ENCODE data around the gene TSPAN14. TPM values are rescaled to one million over a fixed set of nuclear protein-coding genes. Genes with fewer than 3 reads are reported as not detected.

The TSPAN14 gene
- total RNA-seq, 1 experiment from 2014 or later: 73.5 TPM

GRCh38 chr10:80501913-80502521, 47.9 kb downstream of the TSPAN14 start:
- Mint-ChIP-seq H3K4me3 (no peak overlapping the region), H3K36me3 (no peaks in the 10 kb centered on the region), H3K27ac (no peak overlapping the region; the same call in 1 of the 2 replicates), H3K9me3 (no peaks in the 10 kb centered on the region), H3K4me1 (peaks cover 71% of the 10 kb centered on the region), H3K27me3 (ENCODE audit: low read depth) (no peaks in the 10 kb centered on the region)
- TF ChIP-seq ZNF532 (CRISPR knock-in tag; IDR thresholded peaks at IDR 0.05; ENCODE audit: borderline replicate concordance) (no peak), ZNF232 (CRISPR knock-in tag; IDR thresholded peaks at IDR 0.05) (no peak), MLX (CRISPR knock-in tag; IDR thresholded peaks at IDR 0.05) (no peak), CTCF (IDR thresholded peaks at IDR 0.05) (no peak), TEAD4 (CRISPR knock-in tag; IDR thresholded peaks at IDR 0.05) (no peak), AFF4 (CRISPR knock-in tag; IDR thresholded peaks at IDR 0.05; ENCODE audit: borderline replicate concordance) (no peak), HMGA2 (CRISPR knock-in tag; IDR thresholded peaks at IDR 0.05) (no peak), GRHL2 (CRISPR knock-in tag; IDR thresholded peaks at IDR 0.05; ENCODE audit: insufficient replicate concordance, severe bottlenecking) (no peak), RORB (CRISPR knock-in tag; IDR thresholded peaks at IDR 0.05) (no peak), ZNF396 (CRISPR knock-in tag; IDR thresholded peaks at IDR 0.05; ENCODE audit: borderline replicate concordance) (no peak), NFE2L1 (CRISPR knock-in tag; IDR thresholded peaks at IDR 0.05) (no peak), ZNF138 (CRISPR knock-in tag; conservative IDR thresholded peaks at IDR 0.05) (no peak), ELF4 (CRISPR knock-in tag; IDR thresholded peaks at IDR 0.05; ENCODE audit: low read depth) (no peak)
- TF ChIP-seq, protein P1, sequence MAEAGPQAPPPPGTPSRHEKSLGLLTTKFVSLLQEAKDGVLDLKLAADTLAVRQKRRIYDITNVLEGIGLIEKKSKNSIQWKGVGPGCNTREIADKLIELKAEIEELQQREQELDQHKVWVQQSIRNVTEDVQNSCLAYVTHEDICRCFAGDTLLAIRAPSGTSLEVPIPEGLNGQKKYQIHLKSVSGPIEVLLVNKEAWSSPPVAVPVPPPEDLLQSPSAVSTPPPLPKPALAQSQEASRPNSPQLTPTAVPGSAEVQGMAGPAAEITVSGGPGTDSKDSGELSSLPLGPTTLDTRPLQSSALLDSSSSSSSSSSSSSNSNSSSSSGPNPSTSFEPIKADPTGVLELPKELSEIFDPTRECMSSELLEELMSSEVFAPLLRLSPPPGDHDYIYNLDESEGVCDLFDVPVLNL (CRISPR knock-in tag; IDR thresholded peaks at IDR 0.05; ENCODE audit: borderline replicate concordance, low read depth): no peak
- TF ChIP-seq, protein P2, sequence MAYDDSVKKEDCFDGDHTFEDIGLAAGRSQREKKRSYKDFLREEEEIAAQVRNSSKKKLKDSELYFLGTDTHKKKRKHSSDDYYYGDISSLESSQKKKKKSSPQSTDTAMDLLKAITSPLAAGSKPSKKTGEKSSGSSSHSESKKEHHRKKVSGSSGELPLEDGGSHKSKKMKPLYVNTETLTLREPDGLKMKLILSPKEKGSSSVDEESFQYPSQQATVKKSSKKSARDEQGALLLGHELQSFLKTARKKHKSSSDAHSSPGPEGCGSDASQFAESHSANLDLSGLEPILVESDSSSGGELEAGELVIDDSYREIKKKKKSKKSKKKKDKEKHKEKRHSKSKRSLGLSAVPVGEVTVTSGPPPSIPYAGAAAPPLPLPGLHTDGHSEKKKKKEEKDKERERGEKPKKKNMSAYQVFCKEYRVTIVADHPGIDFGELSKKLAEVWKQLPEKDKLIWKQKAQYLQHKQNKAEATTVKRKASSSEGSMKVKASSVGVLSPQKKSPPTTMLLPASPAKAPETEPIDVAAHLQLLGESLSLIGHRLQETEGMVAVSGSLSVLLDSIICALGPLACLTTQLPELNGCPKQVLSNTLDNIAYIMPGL (CRISPR knock-in tag; IDR thresholded peaks at IDR 0.05): no peak
- TF ChIP-seq, protein P3, sequence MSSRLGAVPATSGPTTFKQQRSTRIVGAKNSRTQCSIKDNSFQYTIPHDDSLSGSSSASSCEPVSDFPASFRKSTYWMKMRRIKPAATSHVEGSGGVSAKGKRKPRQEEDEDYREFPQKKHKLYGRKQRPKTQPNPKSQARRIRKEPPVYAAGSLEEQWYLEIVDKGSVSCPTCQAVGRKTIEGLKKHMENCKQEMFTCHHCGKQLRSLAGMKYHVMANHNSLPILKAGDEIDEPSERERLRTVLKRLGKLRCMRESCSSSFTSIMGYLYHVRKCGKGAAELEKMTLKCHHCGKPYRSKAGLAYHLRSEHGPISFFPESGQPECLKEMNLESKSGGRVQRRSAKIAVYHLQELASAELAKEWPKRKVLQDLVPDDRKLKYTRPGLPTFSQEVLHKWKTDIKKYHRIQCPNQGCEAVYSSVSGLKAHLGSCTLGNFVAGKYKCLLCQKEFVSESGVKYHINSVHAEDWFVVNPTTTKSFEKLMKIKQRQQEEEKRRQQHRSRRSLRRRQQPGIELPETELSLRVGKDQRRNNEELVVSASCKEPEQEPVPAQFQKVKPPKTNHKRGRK (CRISPR knock-in tag; IDR thresholded peaks at IDR 0.05; ENCODE audit: borderline replicate concordance): no peak
- CTCF ChIA-PET: interaction anchor here (1.0 to 20.7 kb wide), 2 partner anchors 48 to 161 kb away, joined by 3 to 802 read pairs; partner anchors contain the start of gene TSPAN14
- DNase-seq (ENCODE audit: low spot score): no peak
- POLR2A ChIA-PET: interaction anchor here (0.6 to 1.0 kb wide), 2 partner anchors 37 to 52 kb away, joined by 3 read pairs; no protein-coding TSS in a partner anchor
- ATAC-seq: no peak

Measured in WTC11 (cell line).